Karpas-422 (cell line): ENCODE data around the gene NOXA1. TPM values are rescaled to one million over a fixed set of nuclear protein-coding genes. Genes with fewer than 3 reads are reported as not detected.

Experiments used
- DNase-seq: peaks from one replicate; pipeline ENCODE4 v3.0.0-alpha.2; 2015
- H2AFZ ChIP-seq: fragments of 200-600 bp; sonication (generic); 2 replicates; pipeline ENCODE4 v1.6.1; 2014; ENCODE audit warnings: antibody characterized with exemption, low read length, mixed read lengths
- H3K27ac ChIP-seq: fragments of 200-600 bp; sonication (generic); 2 replicates; pipeline ENCODE4 v1.5.1; 2014; ENCODE audit warnings: mild to moderate bottlenecking, low read length, moderate library complexity
- H3K27me3 ChIP-seq: fragments of 200-600 bp; sonication (generic); 2 replicates; pipeline ENCODE4 v1.6.1; 2014; ENCODE audit warnings: low read length, mixed read lengths
- H3K36me3 ChIP-seq: fragments of 200-600 bp; sonication (generic); 2 replicates; pipeline ENCODE4 v1.6.1; 2014; ENCODE audit warnings: low read length, mixed read lengths; ENCODE audit not compliant: insufficient read depth
- H3K4me1 ChIP-seq: fragments of 200-600 bp; sonication (generic); 2 replicates; pipeline ENCODE4 v1.6.1; 2014; ENCODE audit warnings: mild to moderate bottlenecking, low read length, mixed read lengths
- H3K4me2 ChIP-seq: fragments of 200-600 bp; sonication (generic); 2 replicates; pipeline ENCODE4 v1.6.1; 2014; ENCODE audit warnings: low read length, low read depth, mild to moderate bottlenecking; ENCODE audit not compliant: poor library complexity, severe bottlenecking
- H3K4me3 ChIP-seq: fragments of 200-600 bp; sonication (generic); 2 replicates; pipeline ENCODE4 v1.5.1; 2014; ENCODE audit warnings: mild to moderate bottlenecking, antibody characterized with exemption, low read length, mixed read lengths
- H3K79me2 ChIP-seq: fragments of 200-600 bp; sonication (generic); 2 replicates; pipeline ENCODE4 v1.6.1; 2014; ENCODE audit warnings: mild to moderate bottlenecking, low read length, mixed read lengths
- H3K9ac ChIP-seq: fragments of 200-600 bp; sonication (generic); 2 replicates; pipeline ENCODE4 v1.6.0; 2014; ENCODE audit warnings: low read length
- H3K9me2 ChIP-seq: fragments of 200-600 bp; sonication (generic), shearing (Covaris generic); replicated peaks from 2 replicates; pipeline ENCODE4 v1.6.0; 2014; ENCODE audit warnings: mild to moderate bottlenecking, low read length, moderate library complexity; ENCODE audit not compliant: insufficient read depth
- H3K9me3 ChIP-seq: fragments of 300-700, 200-600 bp; sonication (generic); 2 replicates; pipeline ENCODE4 v1.6.1; 2014; ENCODE audit warnings: low read length, mixed read lengths
- H4K20me1 ChIP-seq: fragments of 200-600 bp; sonication (generic); 2 replicates; pipeline ENCODE4 v1.6.1; 2014; ENCODE audit warnings: mild to moderate bottlenecking, antibody characterized with exemption, low read length, low read depth; ENCODE audit not compliant: insufficient read depth
- total RNA-seq: library from RNA; depleted of rRNA; stranded (reverse); fragments of >200 nt; shearing (Covaris generic); gene quantifications from 2 replicates; pipeline ENCODE4 v1.2.3, GENCODE V29; 2014; ENCODE audit warnings: low replicate concordance; rRNA removed

NOXA1 gene
- total RNA-seq, 1 experiment from 2014 or later: not detected

- Histone ChIP-seq H4K20me1 (no peaks in the 10 kb centered on the region), H3K4me2 (no peak overlapping the region), H3K36me3 (no peaks in the 10 kb centered on the region), H3K4me1 (no peaks in the 10 kb centered on the region), H3K9me3 (no peaks in the 10 kb centered on the region), H3K4me3 (no peak overlapping the region), H3K27me3 (no peaks in the 10 kb centered on the region), H3K9ac (no peak overlapping the region), H3K9me2 (no peaks in the 10 kb centered on the region), H2AFZ (no peak overlapping the region), H3K79me2 (no peaks in the 10 kb centered on the region), H3K27ac (no peak overlapping the region)
- DNase-seq: no peak
Measured at GRCh38 chr9:137482094-137482781, 59.0 kb downstream of the NOXA1 start.

Other genes with a start within 250 kb of the NOXA1 start
- 16.8 and 28.0 TPM in 2 replicates for gene ANAPC2, start 234.8 kb upstream of the NOXA1 start, total RNA-seq
- gene SSNA1, start 234.7 kb upstream of the NOXA1 start, total RNA-seq: 48.9 and 101 TPM in 2 replicates
- 5.7 and 15.2 TPM in 2 replicates for gene TPRN, start 222.7 kb upstream of the NOXA1 start, total RNA-seq
- gene TMEM203, start 217.7 kb upstream of the NOXA1 start, total RNA-seq: 30.6 and 39.8 TPM in 2 replicates
- gene NDOR1, start 217.7 kb upstream of the NOXA1 start, total RNA-seq: 7.8 and 13.1 TPM in 2 replicates
- gene RNF208, start 201.2 kb upstream of the NOXA1 start, total RNA-seq: 0.26 and 0.36 TPM in 2 replicates
- 0.75 and 1.2 TPM in 2 replicates for gene CYSRT1, start 198.2 kb upstream of the NOXA1 start, total RNA-seq
- gene RNF224, start 195.9 kb upstream of the NOXA1 start, total RNA-seq: 0.37 TPM in 1 of 2 replicates, not detected in the other
- gene SLC34A3, start 192.5 kb upstream of the NOXA1 start, total RNA-seq: not detected in 2 replicates
- 97.1 and 152 TPM in 2 replicates for gene TUBB4B, start 182.1 kb upstream of the NOXA1 start, total RNA-seq
- gene STPG3, start 172.1 kb upstream of the NOXA1 start, total RNA-seq: 0.61 and 0.86 TPM in 2 replicates
- gene NELFB, start 168.1 kb upstream of the NOXA1 start, total RNA-seq: 17.8 and 42.7 TPM in 2 replicates
- gene TOR4A, start 145.7 kb upstream of the NOXA1 start, total RNA-seq: 8.8 and 19.2 TPM in 2 replicates
- 1.4 and 1.8 TPM in 2 replicates for gene NRARP, start 121.1 kb upstream of the NOXA1 start, total RNA-seq
- 2.8 and 7.8 TPM in 2 replicates for gene EXD3, start 231 bp upstream of the NOXA1 start, total RNA-seq
- gene ENTPD8, start 18.0 kb downstream of the NOXA1 start, total RNA-seq: not detected in 2 replicates
- 36.4 and 55.4 TPM in 2 replicates for gene NSMF, start 35.9 kb downstream of the NOXA1 start, total RNA-seq
- 1.8 and 3.3 TPM in 2 replicates for gene PNPLA7, start 127.0 kb downstream of the NOXA1 start, total RNA-seq
- gene MRPL41, start 128.5 kb downstream of the NOXA1 start, total RNA-seq: 46.9 and 115 TPM in 2 replicates
- 27.5 and 44.3 TPM in 2 replicates for gene DPH7, start 155.5 kb downstream of the NOXA1 start, total RNA-seq
- 18.8 and 34.4 TPM in 2 replicates for gene ZMYND19, start 167.1 kb downstream of the NOXA1 start, total RNA-seq
- gene ARRDC1, start 182.3 kb downstream of the NOXA1 start, total RNA-seq: 36.0 and 47.7 TPM in 2 replicates
- gene EHMT1, start 195.6 kb downstream of the NOXA1 start, total RNA-seq: 35.9 and 64.6 TPM in 2 replicates